IMR-90 (cell line): Measurements from ENCODE around the gene KPNA3. TPM values are rescaled to one million over a fixed set of nuclear protein-coding genes. Genes with fewer than 3 reads are reported as not detected.
A peak's percentile ranks its signal among the peaks of the same experiment; 100 is the strongest.

Experiments used
- ATAC-seq: fragments of 200-7000 bp; cut with Tn5 transposase; 2 replicates; pipeline ENCODE4 v1.9.1; 2020; ENCODE audit warnings: low read depth, mild to moderate bottlenecking, moderate library complexity
- BruUV-seq: library from RNA; stranded (reverse); fragments of 400-500 nt; replicated peaks from 2 replicates; lab custom pipeline; 2021; lab: Mats Ljungman, UMichigan
- CTCF ChIA-PET: fragments of 300-600 bp; formaldehyde crosslinking; extraction: SDS; loops from one replicate; lab custom pipeline; 2021; ENCODE audit warnings: antibody characterized with exemption; lab: Yijun Ruan, JAX
- POLR2A ChIA-PET: fragments of 300-600 bp; sonication (Branson Sonifier 250); formaldehyde crosslinking; loops from one replicate; lab custom pipeline; 2022; ENCODE audit warnings: antibody characterized with exemption; ENCODE audit not compliant: unreplicated experiment; lab: Charles Lee
- DNase-seq: peaks from one replicate; pipeline ENCODE4 v3.0.0; 2013
- H2AFZ ChIP-seq: replicated peaks from 2 replicates; pipeline ENCODE3; 2013; ENCODE audit warnings: low read length, mild to moderate bottlenecking; ENCODE audit not compliant: poor library complexity
- H2AK5ac ChIP-seq: 2 replicates; pipeline ENCODE4 v1.6.1; 2013; ENCODE audit warnings: low read depth, low read length, inconsistent platforms
- H2AK9ac ChIP-seq: replicated peaks from 2 replicates; pipeline ENCODE3; 2013; ENCODE audit warnings: mild to moderate bottlenecking, low read depth, low read length, moderate library complexity; ENCODE audit not compliant: poor library complexity
- H2BK120ac ChIP-seq: 2 replicates; pipeline ENCODE4 v1.6.1; 2013; ENCODE audit warnings: low read depth, low read length, inconsistent platforms
- H2BK15ac ChIP-seq: 3 replicates; pipeline ENCODE4 v1.6.1; 2013; ENCODE audit warnings: low read depth, low read length, inconsistent platforms
- H2BK20ac ChIP-seq: 2 replicates; pipeline ENCODE4 v1.6.1; 2013; ENCODE audit warnings: low read depth, mild to moderate bottlenecking, inconsistent platforms, low read length, moderate library complexity
- H2BK5ac ChIP-seq: 2 replicates; pipeline ENCODE4 v1.6.1; 2013; ENCODE audit warnings: mild to moderate bottlenecking, low read depth, low read length, inconsistent platforms; ENCODE audit not compliant: poor library complexity, severe bottlenecking
- H3K14ac ChIP-seq: replicated peaks from 2 replicates; pipeline ENCODE4 v1.6.1; 2013; ENCODE audit warnings: low read depth, low read length, inconsistent platforms
- H3K18ac ChIP-seq: 2 replicates; pipeline ENCODE4 v1.6.1; 2013; ENCODE audit warnings: low read depth, low read length, control low read depth
- H3K23ac ChIP-seq: 2 replicates; pipeline ENCODE4 v1.6.1; 2013; ENCODE audit warnings: low read depth, low read length, inconsistent platforms
- H3K27ac ChIP-seq: 2 replicates; pipeline ENCODE4 v1.5.1; 2013; ENCODE audit warnings: mild to moderate bottlenecking, control low read depth, low read length; ENCODE audit not compliant: insufficient read depth
- H3K27me3 ChIP-seq: 2 replicates; pipeline ENCODE4 v1.6.1; 2013; ENCODE audit warnings: low read length; ENCODE audit not compliant: control insufficient read depth, insufficient read depth
- H3K36me3 ChIP-seq: 2 replicates; pipeline ENCODE4 v1.6.1; 2013; ENCODE audit warnings: low read length, mixed read lengths; ENCODE audit not compliant: control insufficient read depth, insufficient read depth
- H3K4ac ChIP-seq: 2 replicates; pipeline ENCODE4 v1.6.1; 2013; ENCODE audit warnings: low read depth, low read length, inconsistent platforms
- H3K4me1 ChIP-seq: 2 replicates; pipeline ENCODE4 v1.6.1; 2013; ENCODE audit warnings: low read length, mixed read lengths; ENCODE audit not compliant: control insufficient read depth, insufficient read depth
- H3K4me2 ChIP-seq: 2 replicates; pipeline ENCODE4 v1.6.1; 2013; ENCODE audit warnings: low read depth, mild to moderate bottlenecking, control low read depth, low read length, moderate library complexity
- H3K4me3 ChIP-seq: 2 replicates; pipeline ENCODE4 v1.5.1; 2013; ENCODE audit warnings: low read depth, mild to moderate bottlenecking, control low read depth, low read length, moderate library complexity; ENCODE audit not compliant: insufficient read depth
- H3K56ac ChIP-seq: 2 replicates; pipeline ENCODE4 v1.6.1; 2013; ENCODE audit warnings: low read length, inconsistent platforms; ENCODE audit not compliant: insufficient read depth; ENCODE audit errors: extremely low read depth
- H3K79me1 ChIP-seq, 2 experiments: 2 replicates each; pipeline ENCODE4 v1.6.1; 2013; ENCODE audit warnings: low read length in 2 of 2, inconsistent platforms in 1 of 2, low read depth in 1 of 2
- H3K9ac ChIP-seq: 2 replicates; pipeline ENCODE4 v1.6.1; 2013; ENCODE audit warnings: low read depth, low read length, control low read depth
- H3K9me1 ChIP-seq: 2 replicates; pipeline ENCODE4 v1.6.1; 2013; ENCODE audit warnings: low read length, inconsistent platforms; ENCODE audit not compliant: insufficient read depth
- H3K9me3 ChIP-seq: 2 replicates; pipeline ENCODE4 v1.6.1; 2013; ENCODE audit warnings: low read length; ENCODE audit not compliant: control insufficient read depth, insufficient read depth
- H4K20me1 ChIP-seq: 2 replicates; pipeline ENCODE4 v1.6.1; 2013; ENCODE audit warnings: low read length, inconsistent platforms; ENCODE audit not compliant: insufficient read depth
- H4K5ac ChIP-seq: 2 replicates; pipeline ENCODE4 v1.6.1; 2013; ENCODE audit warnings: mild to moderate bottlenecking, low read depth, low read length, control low read depth
- H4K8ac ChIP-seq, 2 experiments: 2 replicates each; pipeline ENCODE4 v1.6.1; 2013; ENCODE audit warnings: low read depth in 2 of 2, low read length in 2 of 2, control low read depth in 1 of 2, inconsistent platforms in 1 of 2
- H4K91ac ChIP-seq: 2 replicates; pipeline ENCODE4 v1.6.1; 2013; ENCODE audit warnings: low read depth, low read length, inconsistent platforms; ENCODE audit not compliant: insufficient read depth
- SMC3 ChIP-seq: fragments of 150-350 bp; IDR thresholded peaks from 2 replicates; pipeline ENCODE4 v1.6.1; 2016; ENCODE audit warnings: low read depth, mild to moderate bottlenecking, antibody characterized with exemption, low read length, moderate library complexity
- WGBS, 2 experiments: methylation state at CpG; one replicate each; pipeline versions ENCODE4 v1.1.5 to v1.1.7; 2013; ENCODE audit warnings: missing lambda C conversion rate in 2 of 2; ENCODE audit not compliant: insufficient read length in 1 of 2; ENCODE audit errors: extremely low coverage in 2 of 2; 5-methylcytosine and 5-hydroxymethylcytosine counted together
- dilution Hi-C: fragments of 300-500 bp; cut with HindIII; formaldehyde crosslinking; loops from one replicate; pipeline ENCODE4 v1.14.3; 2018; ENCODE audit warnings: low sequenced_read_pairs; ENCODE audit not compliant: unreplicated experiment
- in situ Hi-C: fragments of 300-500 bp; cut with MboI; formaldehyde crosslinking; loops from 3 replicates; pipeline ENCODE4 v1.14.3; 2019; ENCODE audit warnings: low sequenced_read_pairs, inconsistent platforms, mixed read lengths
- intact Hi-C: fragments of 100-400 bp; cut with micrococcal nuclease; formaldehyde crosslinking; loops from 2 replicates; pipeline ENCODE4 v1.10.0; 2022
- polyA plus RNA-seq, 3 experiments: library from polyadenylated mRNA; depleted of rRNA; stranded (reverse); fragments of >200 nt; gene quantifications; 2 replicates each; pipeline ENCODE4 v1.2.3, GENCODE V29; 2012; ENCODE audit warnings: low replicate concordance in 1 of 3
- total RNA-seq: library from RNA; depleted of rRNA; stranded (reverse); fragments of >200 nt; gene quantifications from 2 replicates; pipeline ENCODE4 v1.2.3, GENCODE V29; 2012
- TF ChIP-seq, protein P1 (sequence below): conservative IDR thresholded peaks from 2 replicates; pipeline ENCODE4 v1.5.1; 2012; ENCODE audit warnings: mild to moderate bottlenecking, low read depth, low read length, improper control_type of control experiment

The KPNA3 gene
- total and polyA plus RNA-seq, 2 of the 4 experiments (the other 2 are of a cell fraction): 25.3 to 48.6 TPM

DNA sequence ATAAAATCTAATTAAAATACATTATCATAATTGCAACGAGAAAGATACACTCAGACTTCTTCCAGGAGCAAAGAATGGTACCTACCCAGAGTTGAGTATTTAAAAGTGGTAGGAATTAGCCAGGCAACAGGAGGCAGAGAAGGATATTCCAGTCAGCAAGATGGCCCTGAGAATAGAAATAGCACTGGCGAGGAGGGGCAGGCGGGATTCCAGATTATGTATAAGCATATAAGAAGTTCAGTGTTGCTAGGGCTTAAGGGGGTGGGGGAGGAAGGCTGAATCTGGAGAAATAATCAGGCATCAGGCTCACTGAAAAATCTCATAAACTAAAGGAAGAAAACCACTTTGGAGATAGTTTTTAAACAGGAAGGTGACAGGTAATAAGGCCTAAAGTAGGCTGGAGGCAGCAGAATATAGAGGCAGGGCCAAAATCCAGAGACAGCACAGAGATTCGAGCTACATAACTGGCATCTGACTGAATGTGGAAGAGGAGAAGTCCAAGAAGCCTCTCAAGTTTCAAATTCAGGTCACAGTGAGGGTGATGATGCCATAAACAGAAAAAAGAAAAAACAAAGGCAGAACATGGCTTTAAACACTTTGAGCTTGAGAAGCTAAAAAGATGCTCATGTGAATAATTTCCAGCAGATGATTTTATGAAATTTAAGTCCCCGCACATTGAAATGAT lies 7.5 kb downstream of the KPNA3 start:
- peaks cover 15% of the 10 kb centered on the region for H3K4me1 ChIP-seq
- H4K5ac ChIP-seq: no peak overlapping the region
- H2AFZ ChIP-seq: no peak overlapping the region
- TF ChIP-seq SMC3: no peak
- TF ChIP-seq, protein P1, sequence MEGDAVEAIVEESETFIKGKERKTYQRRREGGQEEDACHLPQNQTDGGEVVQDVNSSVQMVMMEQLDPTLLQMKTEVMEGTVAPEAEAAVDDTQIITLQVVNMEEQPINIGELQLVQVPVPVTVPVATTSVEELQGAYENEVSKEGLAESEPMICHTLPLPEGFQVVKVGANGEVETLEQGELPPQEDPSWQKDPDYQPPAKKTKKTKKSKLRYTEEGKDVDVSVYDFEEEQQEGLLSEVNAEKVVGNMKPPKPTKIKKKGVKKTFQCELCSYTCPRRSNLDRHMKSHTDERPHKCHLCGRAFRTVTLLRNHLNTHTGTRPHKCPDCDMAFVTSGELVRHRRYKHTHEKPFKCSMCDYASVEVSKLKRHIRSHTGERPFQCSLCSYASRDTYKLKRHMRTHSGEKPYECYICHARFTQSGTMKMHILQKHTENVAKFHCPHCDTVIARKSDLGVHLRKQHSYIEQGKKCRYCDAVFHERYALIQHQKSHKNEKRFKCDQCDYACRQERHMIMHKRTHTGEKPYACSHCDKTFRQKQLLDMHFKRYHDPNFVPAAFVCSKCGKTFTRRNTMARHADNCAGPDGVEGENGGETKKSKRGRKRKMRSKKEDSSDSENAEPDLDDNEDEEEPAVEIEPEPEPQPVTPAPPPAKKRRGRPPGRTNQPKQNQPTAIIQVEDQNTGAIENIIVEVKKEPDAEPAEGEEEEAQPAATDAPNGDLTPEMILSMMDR: no peak
- no peak overlapping the region for H3K4me3 ChIP-seq
- H3K14ac ChIP-seq: no peak overlapping the region
- no peak overlapping the region for H4K91ac ChIP-seq
- DNase-seq: peak; percentile 26
- no peak overlapping the region for H3K9ac ChIP-seq
- H3K23ac ChIP-seq: no peak overlapping the region
- ChIA-PET POLR2A (no interaction called here), CTCF (no interaction called here)
- H3K4ac ChIP-seq: no peak overlapping the region
- peaks cover 17% of the 10 kb centered on the region for H3K9me1 ChIP-seq
- H3K27me3 ChIP-seq: no peaks in the 10 kb centered on the region
- H3K27ac ChIP-seq: no peak overlapping the region
- no peak overlapping the region for H3K56ac ChIP-seq
- no peak overlapping the region for H2BK20ac ChIP-seq
- no peaks in the 10 kb centered on the region; the same call in 1 of the 2 replicates for H3K36me3 ChIP-seq
- no peaks in the 10 kb centered on the region for H3K9me3 ChIP-seq
- H2BK5ac ChIP-seq: no peak overlapping the region
- no TSS peak for BruUV-seq
- H3K4me2 ChIP-seq: no peak overlapping the region; the same call in 1 of the 2 replicates
- peaks cover 73% of the 10 kb centered on the region for H4K20me1 ChIP-seq
- no peak overlapping the region for H2BK15ac ChIP-seq
- H2AK5ac ChIP-seq: no peak overlapping the region
- no peak overlapping the region for H2BK120ac ChIP-seq
- peaks cover 27 to 80% of the 10 kb centered on the region in 2 experiments for H3K79me1 ChIP-seq
- H2AK9ac ChIP-seq: no peak overlapping the region
- 94% methylated on average over 2 of the region's 5 CpGs; no CpG with 5 or more reads in 1 of the 2 experiments for WGBS, 2 experiments
- H3K18ac ChIP-seq: no peak overlapping the region
- dilution Hi-C loops (no loop called here), in situ Hi-C loops (no loop called here), intact Hi-C loops (loop anchor here (5.0 kb wide), 2 partner anchors 33 to 73 kb away; no protein-coding TSS in a partner anchor)
- no peak overlapping the region for H4K8ac ChIP-seq
- ATAC-seq: no peak
